ENCODE results near the gene WDR86.

The WDR86 gene

DNA sequence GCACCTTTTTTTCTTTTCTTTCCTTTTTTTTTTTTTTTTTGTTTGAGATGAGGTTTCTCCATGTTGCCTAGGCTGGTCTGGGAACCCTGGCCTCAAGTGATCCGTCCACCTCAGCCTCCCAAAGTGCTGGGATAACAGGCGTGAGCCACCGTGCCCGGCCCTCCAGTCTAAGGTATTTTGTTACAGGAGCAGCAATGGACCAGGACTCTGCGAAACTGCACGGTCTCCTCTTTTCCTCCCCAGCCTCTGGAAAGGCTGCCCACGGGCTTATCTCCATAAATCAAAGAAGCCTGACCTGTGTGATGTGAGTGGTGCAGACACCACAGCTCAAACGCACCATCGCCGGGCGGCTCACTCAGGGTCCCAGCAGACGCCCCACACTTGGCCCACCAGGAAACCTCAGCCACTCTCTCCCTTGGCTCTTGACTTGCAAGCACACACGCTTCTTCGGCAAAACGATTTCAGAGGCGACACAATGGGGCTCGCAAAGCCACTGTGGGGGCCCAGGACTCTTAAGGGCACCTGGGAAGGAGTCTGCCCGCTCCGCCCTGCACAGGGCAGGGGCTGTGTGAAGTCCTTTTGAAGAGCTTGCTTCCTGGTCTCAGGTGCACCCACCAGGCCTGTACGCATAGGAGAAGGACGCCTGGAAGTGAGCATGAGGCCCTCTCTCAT is 20.6 kb downstream of the WDR86 start:
- DNase-seq: no peak

DNA sequence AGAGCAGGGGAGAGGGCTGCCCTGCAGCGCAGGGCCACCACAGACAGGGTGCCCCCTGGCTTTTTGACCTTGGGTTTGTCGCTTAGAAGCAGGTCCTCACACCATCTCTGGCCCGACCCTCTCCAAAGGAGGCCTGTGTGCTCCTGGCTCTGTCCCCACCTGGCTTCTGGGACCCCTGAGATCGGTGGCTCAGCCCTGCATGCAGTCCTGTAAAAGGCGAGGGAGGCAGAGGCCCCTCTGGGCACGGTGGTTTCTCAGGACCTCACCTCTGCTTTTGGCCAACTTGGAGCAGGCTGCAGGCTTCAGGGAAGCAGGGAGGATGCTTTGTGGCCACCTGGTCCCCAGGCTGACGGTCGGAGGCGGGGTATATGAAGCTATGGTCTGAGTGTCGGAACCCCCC is 21.4 kb downstream of the WDR86 start:
- no peak for DNase-seq

DNA sequence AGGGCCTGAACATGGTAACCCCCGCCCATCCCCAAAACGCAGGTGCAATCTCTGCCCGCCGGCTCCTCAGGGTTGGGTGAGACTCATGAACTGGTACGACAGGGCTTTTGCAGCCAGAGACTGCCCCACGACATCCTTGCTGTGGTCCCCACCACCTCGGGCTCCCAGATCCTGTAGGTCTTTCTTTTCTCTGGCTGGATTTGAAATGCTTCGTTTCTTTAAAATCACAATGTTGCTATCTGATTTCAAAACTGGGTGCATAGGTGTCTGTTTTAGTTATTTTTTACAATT is 21.9 kb downstream of the WDR86 start:
- DNase-seq: no peak

DNA sequence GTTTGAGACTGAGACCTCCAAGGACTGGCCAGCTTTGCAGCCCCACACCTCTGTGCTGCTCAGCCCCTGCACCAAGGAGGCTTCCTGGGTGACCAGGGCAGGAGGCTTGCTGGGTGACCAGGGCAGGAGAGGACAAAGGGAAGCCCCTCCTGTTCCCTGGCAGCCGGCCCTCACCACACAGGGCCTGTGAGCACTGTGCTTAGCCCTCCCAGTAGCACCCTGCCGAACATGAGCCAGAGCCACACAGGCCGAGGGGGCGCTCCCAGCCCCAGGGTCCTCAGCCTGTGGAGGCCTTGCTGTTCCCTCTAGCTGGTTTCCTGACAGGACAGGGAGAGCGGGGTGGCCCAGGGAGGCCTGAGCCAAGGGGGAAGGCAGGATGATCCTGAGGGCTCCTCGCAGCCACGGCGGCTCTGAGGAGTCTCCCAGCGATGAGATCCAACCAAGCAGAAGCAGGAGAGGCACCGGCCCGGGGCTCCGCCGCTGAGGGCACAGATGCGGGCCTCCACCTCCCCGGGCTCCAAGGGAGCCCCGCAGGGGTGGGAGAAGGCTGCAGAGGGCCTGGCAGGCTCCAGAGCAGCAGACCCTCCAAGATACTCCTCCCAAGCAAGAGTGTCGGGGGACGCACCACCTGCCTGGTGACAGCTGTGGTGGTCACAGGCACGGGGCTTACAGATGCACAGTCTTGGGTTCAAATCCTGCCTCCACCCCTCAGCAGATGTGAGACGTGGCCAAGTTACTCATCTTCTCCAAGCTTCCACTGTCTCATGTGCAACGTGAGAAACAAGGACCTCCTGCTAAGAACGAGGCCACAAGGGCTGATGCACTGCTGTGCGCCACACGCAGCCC is 22.5 kb downstream of the WDR86 start:
- DNase-seq: no peak

DNA sequence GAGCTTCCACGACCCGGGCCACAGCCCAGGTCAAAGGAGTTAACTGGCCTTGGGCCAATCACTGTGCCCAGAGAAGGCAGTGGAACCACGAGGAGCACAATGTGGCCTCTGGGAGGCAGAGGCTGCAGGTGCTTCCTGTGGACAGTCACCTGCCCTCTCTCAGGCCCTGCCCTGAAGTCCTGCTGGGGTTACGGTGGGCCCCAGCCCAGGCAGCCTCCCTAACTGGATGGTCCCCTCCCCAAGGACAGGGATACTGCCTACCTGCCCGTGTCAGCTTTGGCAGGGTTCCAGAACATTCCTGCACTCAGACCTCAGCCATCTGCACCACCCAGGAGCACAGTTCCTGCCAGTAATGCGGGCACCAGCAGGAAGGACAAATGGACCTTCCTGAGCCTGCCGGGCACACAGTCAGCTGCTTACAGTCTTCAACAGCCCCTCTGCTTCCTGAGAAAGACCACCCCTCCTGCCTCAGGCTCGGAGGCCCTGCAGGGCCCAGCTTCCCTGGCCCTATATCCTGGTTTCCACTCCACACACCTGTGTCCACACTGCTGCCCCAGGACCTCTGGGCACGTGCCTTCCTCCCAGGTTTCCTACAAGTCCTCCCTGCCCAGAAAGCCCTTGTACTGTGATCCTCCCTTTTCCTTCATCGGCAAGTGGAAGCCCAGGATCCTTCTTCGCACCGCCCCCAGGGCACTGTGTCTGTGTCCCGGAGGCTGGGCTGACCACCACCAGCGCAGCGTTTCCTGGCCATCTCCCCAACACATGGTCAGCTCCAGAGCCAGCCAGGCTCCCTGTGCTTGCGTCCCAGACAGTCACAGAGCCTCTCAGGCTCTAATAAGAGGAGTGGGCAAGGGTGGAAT is 23.3 kb downstream of the WDR86 start:
- no peak for DNase-seq

DNA sequence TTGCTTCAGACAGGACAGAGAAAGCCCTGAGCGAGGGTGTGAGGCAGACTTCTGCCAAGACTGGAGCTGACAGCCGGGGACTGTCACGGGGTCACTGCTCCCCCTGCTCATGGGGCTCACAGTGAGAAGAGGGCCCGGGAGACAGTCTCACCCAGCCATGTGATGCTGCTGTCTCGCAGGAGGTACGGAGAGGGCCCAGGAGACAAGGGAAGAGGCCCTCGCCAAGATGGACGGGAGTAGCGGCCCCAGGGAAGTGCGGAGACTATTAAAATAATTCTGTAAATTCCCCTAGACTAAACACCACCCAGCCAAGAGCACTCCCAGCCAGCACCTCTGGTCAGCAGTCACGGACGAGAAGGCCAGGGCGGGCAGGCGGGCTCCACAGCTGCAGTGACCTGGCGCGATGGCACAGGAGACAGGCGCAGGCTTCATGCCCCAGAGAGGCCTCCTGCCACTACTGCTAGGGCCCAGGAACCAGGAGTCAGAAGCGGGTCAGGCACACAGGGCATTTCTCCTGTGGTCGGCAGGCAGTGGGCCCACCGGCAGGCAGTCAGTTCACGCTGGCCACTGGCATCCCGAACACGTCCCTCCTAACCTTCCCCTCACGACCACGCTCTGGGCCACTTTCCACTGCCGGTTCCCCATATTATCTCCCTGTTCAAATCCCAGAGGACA is 24.1 kb downstream of the WDR86 start:
- no peak for DNase-seq

DNA sequence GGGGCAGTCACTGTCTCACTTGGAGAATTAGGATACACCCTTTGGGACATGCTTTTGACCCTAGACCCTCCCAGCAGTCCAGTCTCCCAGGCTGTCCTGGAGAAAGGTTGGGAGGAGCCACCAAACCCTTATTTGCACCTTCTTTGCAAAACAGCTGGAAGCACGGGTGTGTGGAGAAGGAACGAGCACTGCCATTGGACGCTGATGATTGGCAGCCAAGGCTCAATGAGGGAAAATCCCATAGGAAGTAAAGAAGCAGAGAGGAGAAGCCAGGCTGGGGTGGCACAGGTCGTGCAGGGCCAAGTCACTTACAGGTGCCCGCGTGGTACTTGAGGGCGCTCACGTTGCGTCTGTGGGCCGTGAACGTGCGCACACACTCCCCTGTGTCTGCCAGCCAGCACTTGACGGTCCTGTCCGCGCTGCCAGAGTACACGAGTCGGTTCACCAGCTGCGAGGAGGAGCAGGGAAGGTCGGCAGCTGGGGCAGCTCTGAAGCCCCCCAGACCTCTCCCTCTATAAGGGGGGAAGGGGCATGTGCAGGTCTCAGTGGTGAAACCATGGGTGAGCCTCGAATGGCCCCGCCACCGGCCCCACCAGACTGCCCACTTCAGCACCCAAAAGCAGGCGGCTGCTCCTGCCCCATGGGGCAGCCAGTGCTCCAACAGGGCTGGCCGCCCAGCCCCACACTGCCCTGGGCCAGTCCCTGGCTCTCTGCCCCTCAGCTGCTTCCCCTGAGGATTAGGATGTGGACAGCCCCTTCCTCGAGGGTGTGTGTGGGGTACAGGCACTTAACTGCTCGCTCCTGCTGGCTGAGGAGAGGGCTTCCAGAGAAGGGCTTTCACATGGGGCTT is 24.8 kb downstream of the WDR86 start:
- no peak for DNase-seq

DNA sequence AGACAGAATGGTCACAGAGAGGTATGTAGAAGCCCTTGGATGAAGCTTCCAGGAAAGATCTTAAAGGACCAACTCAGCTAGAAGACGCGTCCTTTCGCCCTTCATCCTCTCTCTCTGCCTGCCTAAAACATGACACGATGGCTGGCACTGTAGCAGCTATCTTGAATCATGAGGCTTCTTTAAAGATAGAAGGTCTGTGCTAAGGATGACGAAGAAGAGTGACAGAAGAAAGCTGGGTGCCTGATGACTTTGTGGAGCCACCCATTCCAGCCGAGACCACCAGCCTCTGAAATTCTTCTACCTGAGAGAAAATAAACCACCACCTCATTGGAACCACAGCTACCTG is 25.5 kb downstream of the WDR86 start:
- DNase-seq: no peak

DNA sequence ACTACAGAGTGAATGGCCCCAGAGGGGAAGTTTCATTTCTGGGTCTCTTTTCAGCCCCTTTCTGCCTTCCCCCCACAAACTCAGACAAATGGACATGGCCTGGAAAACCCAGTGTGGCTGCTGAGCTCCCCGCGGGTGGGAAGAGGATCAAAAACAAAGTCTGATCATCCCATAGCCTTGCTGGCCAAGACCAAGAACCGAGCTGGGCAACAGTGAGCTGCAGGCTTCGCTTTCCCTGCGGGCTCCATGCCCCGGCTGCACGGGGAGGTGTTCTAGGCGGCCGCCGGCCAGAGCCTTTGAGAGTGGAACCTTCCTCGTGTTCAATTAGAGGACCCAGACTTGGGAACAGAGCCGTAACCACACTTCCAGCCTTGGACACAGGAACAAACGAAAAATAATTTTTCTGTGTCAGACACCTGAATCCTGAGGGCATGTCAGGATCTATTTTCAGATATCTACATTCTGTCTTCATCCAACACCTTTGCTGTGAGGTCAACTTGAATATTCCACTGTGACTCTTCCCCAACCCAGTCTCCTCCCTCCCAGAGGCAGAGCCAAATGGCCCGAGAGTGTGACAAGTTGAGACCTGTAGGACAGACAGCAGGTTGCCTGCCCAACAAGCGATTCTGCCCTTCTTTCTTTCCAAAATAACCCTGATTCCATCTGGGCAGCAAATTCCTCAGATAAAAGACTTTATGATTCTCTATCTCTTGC is 26.0 kb downstream of the WDR86 start:
- DNase-seq: no peak

DNA sequence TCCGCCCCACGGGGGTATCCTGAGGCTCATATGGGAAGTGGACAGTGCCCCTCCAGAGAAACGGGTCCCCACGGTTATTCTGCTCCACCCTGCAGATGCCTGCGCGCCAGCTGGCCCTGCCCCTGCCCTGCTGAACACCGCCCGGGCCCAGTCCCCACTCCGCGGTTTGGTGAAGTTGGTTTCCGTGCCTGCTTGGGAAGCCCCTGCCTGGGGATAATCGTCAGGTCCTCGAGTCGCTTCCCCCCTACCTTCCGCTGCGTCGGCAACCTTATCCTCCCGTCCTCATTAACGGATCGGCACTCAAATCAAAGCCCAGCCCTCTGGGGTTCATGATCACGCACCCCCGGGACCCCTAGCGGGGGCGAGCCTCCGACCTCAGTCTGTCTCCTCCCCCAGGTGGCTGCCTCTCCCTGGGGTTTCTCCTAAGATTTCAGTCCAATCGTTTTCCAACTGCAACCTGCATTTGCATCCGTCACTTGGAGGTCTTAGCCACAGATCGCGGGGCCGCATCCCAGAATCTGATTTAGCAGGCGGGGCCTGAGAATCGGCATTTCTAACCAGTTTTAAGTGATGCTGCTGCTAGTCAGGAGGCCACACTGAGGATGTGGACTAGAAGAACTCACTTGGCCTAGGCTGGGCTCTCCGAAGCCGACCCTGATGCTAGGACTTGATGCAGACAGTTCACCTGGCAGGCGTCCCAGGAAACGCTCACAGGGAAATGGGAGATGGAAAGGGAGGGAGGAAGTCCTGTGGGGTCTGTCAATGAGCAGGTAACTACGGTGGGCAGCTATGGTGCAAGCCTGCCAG is 27.6 kb downstream of the WDR86 start:
- no peak for DNase-seq

DNA sequence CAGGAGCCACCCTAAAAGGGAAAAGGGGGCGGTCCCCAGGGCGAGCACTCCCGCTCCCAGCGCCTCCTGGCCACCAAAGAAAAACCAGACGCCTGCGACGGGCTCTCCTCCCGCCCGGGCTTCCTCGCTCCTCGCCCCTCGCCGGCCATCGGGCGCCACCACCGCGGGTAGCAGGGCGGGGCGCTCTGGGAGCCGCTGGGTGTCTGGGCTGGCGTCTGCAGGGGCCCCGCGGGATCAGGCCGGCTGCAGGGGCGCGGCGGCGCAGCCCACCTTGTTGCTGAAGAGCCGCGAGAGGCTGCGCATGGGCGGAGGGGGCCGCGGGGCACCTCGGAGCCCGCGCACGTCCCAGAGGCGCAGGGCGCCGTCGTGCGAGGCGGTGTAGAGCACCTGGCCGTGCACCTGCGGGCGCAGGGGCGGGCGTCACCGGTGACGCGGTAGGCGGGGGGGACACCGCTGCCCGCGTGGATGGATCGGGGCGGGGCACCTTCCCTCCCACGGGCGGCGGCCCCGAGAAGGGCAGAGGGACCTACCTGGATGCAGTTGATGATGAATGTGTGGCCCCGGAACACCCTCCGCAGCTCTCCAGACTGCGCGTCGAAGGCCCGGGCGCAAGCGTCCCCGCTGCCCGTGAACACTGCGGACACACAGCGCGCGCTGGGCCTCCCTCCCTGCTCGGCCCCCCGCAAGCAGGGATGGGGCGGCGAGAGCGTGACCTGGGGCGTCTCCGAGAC is 28.3 kb downstream of the WDR86 start:
- peak; percentile 35 for DNase-seq

DNA sequence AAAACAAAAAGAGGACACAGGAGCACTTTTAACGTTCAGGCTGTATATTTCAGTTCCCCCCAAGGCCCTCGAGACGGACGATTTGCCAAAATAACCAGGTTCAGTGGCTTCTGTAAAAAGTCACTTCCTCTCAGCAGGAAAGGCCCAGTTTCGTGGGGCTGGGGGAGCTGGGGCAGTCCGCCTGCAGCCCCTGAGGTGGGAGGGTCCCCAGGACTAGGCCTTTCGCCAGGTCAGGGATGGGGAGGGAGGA is 28.8 kb downstream of the WDR86 start:
- DNase-seq: no peak

DNA sequence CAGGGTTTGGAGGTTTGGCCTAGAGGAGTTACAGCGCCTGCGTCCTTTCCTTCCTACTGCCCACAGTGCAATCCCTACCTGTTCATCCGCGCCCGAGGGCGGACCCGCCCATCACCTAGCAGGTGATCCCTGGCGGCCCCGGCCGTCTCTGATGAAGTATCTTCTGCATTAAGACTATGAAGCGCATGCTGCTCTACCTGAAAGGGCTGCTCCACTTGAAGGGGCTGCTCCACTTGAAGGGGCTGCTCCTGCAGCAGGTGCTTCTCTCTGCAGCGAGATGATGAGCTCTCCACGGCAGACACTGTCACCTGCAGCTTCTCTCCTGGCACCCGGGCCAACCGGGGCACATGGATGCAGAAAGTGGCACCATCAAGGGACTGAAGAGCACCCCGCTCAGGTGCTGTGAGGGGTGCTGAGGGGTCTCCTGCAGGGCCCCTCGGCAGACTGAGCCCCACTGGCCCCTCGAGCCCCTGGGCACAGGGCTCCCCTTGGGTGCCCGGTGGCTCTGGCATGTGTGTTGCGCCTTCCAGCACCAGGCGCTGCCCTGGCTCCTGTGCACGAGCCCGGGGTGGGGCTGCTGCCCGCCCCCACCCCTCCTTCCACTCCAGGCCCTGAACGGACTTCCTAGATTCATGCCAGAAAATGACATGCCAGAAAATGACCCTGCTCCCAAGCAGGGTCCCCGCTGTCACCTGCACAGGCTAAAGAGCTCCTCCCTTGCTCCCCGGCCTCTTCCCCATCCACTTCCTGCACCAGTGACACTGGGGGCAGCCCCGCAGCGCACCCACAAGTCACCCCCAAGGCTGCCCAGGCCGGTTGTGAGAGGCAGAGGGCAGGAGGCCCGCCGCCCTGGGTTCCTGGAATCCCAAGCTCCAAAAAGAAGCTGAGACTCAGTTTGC is 29.4 kb downstream of the WDR86 start:
- no peak for DNase-seq

DNA sequence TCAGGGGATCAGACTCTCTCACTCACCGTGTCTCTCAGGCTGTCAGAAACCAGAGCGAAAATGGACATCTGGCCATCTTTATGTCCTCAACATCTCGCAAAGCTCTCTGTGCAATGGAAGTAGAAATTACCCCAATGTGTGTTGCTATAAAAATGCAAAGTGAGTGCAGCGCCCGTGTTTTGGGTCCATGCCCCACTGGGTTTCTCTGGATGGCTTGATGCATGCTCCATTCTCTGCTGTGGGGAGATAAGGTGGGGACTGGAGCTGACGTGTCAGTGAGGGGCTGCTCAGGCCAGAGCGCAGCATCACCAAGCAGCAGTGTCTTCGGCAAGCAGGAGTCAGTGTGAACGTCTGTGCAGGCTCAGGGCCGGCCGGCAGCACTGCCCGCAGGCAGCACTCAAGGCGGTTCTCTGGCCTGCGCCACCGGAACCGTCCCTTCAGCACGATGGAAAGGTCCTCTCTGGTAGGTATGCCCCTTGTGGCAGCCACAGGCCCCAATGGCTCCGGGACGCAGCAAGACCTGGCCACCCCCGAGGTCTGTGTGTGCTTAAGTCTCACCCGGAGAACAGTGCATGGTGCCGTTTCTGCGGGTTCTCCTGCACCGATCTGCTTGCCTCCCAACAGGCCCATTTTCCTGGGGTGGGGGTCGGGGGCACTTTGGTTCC is 30.2 kb downstream of the WDR86 start:
- DNase-seq: no peak

DNA sequence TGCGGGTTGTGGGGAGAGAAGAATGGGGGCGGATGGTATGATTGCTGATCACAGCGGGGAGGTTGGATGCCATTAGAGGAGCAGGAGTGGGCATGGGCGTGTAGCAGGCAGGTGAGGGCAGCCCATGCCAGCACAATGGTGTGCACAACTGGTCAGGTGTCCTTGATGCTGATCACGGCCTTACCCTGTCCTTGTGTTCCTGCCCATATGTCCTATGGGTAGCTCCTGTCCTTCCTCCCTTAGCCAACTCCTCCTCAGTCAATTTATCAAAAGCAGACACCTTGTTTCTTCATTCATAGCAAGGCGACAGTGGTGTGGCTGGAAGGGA is 30.7 kb downstream of the WDR86 start:
- DNase-seq: no peak

DNA sequence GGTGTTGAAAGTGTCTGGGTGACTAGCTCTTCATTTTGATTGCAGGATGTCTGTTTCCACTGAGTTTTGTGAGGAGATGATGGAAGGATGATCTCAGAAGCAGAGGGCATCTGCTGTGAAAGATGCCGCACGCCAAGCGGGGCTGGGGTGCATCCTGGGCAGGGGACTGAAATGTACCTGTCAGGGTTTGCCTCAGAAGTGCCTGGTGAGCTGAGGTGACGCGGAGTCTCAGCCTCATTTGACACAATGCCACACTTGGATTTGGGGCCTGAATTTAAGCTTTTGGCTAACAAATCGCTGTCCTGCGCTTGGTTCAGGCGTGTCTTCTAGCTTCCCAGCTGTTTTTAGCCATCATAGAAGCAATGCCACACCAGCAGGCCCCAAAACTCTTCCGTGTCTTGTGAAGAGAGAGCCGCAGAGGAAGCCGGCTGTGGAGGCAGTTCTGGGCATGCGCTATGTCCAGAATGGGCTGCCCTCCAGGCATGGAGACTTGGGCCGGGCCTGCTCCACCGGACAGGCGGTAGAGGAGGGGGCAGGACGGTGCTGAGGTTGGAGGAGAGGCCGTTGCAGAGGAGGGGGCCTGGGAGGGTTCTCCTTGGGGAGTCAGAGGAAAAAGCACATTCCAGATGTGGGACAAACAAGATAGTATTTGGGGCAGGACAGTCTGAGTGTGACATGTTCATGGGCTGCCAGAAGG is 31.2 kb downstream of the WDR86 start:
- DNase-seq: no peak

DNA sequence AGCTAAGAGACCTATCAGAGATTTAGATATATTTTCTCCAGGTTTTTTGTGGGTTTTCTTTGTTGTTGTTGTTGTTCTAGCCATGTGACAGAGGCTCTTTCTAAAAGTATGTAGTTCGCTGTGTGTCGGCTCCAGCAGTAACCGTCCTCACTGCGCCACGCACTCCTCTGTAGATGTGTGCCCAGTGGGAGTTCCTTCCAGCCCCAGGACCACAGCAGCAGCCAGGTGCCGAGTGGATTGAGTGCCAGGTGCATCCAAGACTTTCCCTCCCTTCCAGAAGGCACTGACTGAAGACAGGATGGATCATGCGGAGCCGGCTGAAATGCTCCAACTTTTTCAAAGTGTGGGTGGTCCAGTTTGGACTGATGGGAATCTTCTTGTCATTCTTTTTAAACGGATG is 31.8 kb downstream of the WDR86 start:
- no peak for DNase-seq

DNA sequence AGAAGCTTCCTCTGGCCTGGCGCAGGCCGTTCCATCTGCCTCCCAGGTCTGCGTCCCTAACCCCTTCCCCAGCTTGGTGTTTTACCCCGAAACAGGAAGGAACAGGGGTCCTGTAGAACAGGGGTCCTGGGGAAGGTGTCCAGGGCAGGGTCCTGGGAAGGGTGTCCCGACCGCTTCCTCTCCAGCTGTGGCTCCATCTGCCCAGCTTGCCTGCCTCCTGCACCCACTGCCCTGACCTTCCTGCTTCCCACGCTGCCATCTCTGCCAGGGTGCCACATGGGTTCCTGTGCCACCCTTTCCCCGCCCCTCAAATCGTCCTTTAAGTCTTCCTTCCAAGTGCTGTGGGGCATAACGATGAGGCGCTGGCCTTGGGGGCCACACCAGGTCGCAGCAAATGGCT is 32.4 kb downstream of the WDR86 start:
- no peak for DNase-seq

Measured in stimulated activated CD8-positive, alpha-beta memory T cell treated with anti-CD3 and anti-CD28 coated beads, Interleukin-4, amount 100 ng/mL, for 48 hours (primary cell).